Endothelial cell of umbilical vein (primary cell): ENCODE results near the gene SELP.

ENCODE experiments used
- CTCF ChIP-seq, 2 donors: IDR thresholded peaks; 1 replicate in 1 of 2; 2 replicates in 1 of 2; pipeline ENCODE4 v1.5.1; 2011; ENCODE audit warnings: low read length in 2 of 2, mild to moderate bottlenecking in 2 of 2, moderate library complexity in 2 of 2, control low read depth in 1 of 2, inconsistent platforms in 1 of 2, low read depth in 1 of 2; ENCODE audit not compliant: insufficient read depth in 1 of 2; ENCODE audit errors: extremely low read depth in 1 of 2
- EZH2 ChIP-seq: IDR thresholded peaks from 2 replicates; pipeline ENCODE4 v1.6.1; 2012; ENCODE audit warnings: borderline replicate concordance, low read depth, mild to moderate bottlenecking, moderate library complexity, low read length, inconsistent platforms; ENCODE audit not compliant: severe bottlenecking
- POLR2AphosphoS5 ChIP-seq: IDR thresholded peaks from 2 replicates; pipeline ENCODE4 v1.6.1; 2012; ENCODE audit warnings: low read depth, mild to moderate bottlenecking, control low read depth, low read length, moderate library complexity; ENCODE audit not compliant: insufficient read depth

GRCh38 chr1:169563650-169564049, 66.3 kb downstream of the SELP start:
- TF ChIP-seq POLR2AphosphoS5 (no peak), EZH2 (no peak), CTCF (IDR thresholded peaks at IDR 0.05; ENCODE audit: extremely low read depth in 1 of 2, insufficient read depth in 1 of 2, low read depth in 1 of 2, low read length in 2 of 2) (no peak)
